ENCODE data around the gene ZNF407. TPM values are rescaled to one million over a fixed set of nuclear protein-coding genes. Genes with fewer than 3 reads are reported as not detected.

ZNF407 gene
- total RNA-seq, 1 experiment from 2014 or later = 7.6 TPM

DNA sequence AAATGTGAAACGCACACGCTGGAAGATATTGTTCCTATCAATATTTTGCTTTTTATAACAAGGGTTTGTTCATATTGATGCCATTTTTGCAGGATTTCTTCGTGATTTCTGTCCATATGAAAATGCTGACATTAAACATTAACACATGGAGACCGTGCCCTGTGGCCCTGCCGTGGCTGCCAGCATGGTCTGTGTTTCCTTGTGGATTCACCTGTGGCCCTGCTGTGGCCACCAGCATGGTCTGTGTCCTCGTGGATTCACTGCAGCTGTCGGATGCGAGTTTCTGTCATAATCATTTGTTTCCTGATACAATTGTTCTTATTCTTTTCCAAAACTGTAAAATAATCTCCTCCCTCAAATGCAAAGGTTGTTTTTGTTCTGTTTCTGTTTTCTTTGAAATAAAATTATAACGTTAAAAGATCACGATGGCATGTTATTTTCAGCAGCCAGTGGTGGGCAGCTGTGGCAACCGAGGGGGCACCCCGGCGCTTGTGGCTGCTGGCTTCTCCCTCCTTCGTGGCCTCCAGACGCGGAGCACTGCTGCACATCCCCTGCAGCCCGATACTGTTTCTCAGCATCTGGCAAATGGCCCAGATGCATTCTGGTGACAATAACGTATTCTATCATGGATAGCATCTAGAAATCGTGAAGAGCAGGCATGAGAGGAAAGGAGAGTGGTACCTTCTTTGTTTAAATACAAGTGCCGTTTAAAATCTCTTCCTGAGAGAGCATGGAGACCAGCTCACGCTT lies 467.8 kb downstream of the ZNF407 start:
- Histone ChIP-seq H4K20me1 (ENCODE audit: insufficient read depth) (no peaks in the 10 kb centered on the region), H3K27ac (ENCODE audit: low read depth, low read length) (no peak overlapping the region), H3K4me1 (ENCODE audit: control insufficient read depth in 1 of 2, insufficient read depth in 2 of 2, low read length in 2 of 2) (peaks cover 4 to 11% of the 10 kb centered on the region in 2 experiments), H3K9ac (ENCODE audit: low read length) (no peak overlapping the region), H3K4me2 (ENCODE audit: low read length) (no peak overlapping the region), H3K79me2 (ENCODE audit: insufficient read depth, low read length) (no peaks in the 10 kb centered on the region), H3K27me3 (ENCODE audit: insufficient read depth, low read length) (no peaks in the 10 kb centered on the region), H3K9me2 (ENCODE audit: insufficient read depth) (no peaks in the 10 kb centered on the region), H2AFZ (ENCODE audit: low read depth, low read length, poor library complexity, severe bottlenecking) (no peak overlapping the region), H3K4me3 (replicated peaks in 1 of 2; ENCODE audit: low read depth in 1 of 2, low read length in 2 of 2) (no peak overlapping the region), H3K9me3 (ENCODE audit: control insufficient read depth in 1 of 2, insufficient read depth in 1 of 2, low read depth in 1 of 2, low read length in 2 of 2) (no peaks in the 10 kb centered on the region), H3K36me3 (ENCODE audit: control insufficient read depth in 1 of 2, insufficient read depth in 2 of 2, low read length in 2 of 2) (no peaks in the 10 kb centered on the region)
- no peak for ATAC-seq
- ChIA-PET RAD21 (ENCODE audit: low non-redundant PET in 1 of 2, low total read pairs in 2 of 2, uncharacterized antibody in 2 of 2, unreplicated experiment in 2 of 2) (no interaction called here), POLR2A (no interaction called here), CTCF (no interaction called here)
- TF ChIP-seq SIN3A (IDR thresholded peaks at IDR 0.05; ENCODE audit: low read depth) = no peak
- TF ChIP-seq, protein P1, sequence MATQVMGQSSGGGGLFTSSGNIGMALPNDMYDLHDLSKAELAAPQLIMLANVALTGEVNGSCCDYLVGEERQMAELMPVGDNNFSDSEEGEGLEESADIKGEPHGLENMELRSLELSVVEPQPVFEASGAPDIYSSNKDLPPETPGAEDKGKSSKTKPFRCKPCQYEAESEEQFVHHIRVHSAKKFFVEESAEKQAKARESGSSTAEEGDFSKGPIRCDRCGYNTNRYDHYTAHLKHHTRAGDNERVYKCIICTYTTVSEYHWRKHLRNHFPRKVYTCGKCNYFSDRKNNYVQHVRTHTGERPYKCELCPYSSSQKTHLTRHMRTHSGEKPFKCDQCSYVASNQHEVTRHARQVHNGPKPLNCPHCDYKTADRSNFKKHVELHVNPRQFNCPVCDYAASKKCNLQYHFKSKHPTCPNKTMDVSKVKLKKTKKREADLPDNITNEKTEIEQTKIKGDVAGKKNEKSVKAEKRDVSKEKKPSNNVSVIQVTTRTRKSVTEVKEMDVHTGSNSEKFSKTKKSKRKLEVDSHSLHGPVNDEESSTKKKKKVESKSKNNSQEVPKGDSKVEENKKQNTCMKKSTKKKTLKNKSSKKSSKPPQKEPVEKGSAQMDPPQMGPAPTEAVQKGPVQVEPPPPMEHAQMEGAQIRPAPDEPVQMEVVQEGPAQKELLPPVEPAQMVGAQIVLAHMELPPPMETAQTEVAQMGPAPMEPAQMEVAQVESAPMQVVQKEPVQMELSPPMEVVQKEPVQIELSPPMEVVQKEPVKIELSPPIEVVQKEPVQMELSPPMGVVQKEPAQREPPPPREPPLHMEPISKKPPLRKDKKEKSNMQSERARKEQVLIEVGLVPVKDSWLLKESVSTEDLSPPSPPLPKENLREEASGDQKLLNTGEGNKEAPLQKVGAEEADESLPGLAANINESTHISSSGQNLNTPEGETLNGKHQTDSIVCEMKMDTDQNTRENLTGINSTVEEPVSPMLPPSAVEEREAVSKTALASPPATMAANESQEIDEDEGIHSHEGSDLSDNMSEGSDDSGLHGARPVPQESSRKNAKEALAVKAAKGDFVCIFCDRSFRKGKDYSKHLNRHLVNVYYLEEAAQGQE (IDR thresholded peaks at IDR 0.05; ENCODE audit: low read depth) = no peak
- no peak for TF ChIP-seq CBX3 (IDR thresholded peaks at IDR 0.05; ENCODE audit: low read depth)
- TF ChIP-seq, protein P2, sequence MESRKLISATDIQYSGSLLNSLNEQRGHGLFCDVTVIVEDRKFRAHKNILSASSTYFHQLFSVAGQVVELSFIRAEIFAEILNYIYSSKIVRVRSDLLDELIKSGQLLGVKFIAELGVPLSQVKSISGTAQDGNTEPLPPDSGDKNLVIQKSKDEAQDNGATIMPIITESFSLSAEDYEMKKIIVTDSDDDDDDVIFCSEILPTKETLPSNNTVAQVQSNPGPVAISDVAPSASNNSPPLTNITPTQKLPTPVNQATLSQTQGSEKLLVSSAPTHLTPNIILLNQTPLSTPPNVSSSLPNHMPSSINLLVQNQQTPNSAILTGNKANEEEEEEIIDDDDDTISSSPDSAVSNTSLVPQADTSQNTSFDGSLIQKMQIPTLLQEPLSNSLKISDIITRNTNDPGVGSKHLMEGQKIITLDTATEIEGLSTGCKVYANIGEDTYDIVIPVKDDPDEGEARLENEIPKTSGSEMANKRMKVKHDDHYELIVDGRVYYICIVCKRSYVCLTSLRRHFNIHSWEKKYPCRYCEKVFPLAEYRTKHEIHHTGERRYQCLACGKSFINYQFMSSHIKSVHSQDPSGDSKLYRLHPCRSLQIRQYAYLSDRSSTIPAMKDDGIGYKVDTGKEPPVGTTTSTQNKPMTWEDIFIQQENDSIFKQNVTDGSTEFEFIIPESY (IDR thresholded peaks at IDR 0.05; ENCODE audit: extremely low read depth, insufficient replicate concordance, low read length) = no peak
- no peak for TF ChIP-seq TCF7L2 (IDR thresholded peaks at IDR 0.05; ENCODE audit: borderline replicate concordance, extremely low read depth, insufficient read depth, insufficient read length)
- TF ChIP-seq SP1 (IDR thresholded peaks at IDR 0.05; ENCODE audit: low read depth) = no peak
- TF ChIP-seq ZNF274 (IDR thresholded peaks at IDR 0.05; ENCODE audit: low read depth, low read length) = no peak
- TF ChIP-seq EGR1 (IDR thresholded peaks at IDR 0.05; ENCODE audit: low read depth) = no peak
- TF ChIP-seq SRF (IDR thresholded peaks at IDR 0.05; ENCODE audit: low read depth) = no peak
- TF ChIP-seq, protein P3, sequence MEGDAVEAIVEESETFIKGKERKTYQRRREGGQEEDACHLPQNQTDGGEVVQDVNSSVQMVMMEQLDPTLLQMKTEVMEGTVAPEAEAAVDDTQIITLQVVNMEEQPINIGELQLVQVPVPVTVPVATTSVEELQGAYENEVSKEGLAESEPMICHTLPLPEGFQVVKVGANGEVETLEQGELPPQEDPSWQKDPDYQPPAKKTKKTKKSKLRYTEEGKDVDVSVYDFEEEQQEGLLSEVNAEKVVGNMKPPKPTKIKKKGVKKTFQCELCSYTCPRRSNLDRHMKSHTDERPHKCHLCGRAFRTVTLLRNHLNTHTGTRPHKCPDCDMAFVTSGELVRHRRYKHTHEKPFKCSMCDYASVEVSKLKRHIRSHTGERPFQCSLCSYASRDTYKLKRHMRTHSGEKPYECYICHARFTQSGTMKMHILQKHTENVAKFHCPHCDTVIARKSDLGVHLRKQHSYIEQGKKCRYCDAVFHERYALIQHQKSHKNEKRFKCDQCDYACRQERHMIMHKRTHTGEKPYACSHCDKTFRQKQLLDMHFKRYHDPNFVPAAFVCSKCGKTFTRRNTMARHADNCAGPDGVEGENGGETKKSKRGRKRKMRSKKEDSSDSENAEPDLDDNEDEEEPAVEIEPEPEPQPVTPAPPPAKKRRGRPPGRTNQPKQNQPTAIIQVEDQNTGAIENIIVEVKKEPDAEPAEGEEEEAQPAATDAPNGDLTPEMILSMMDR (IDR thresholded peaks at IDR 0.05 in 2 of 3, conservative IDR thresholded peaks at IDR 0.05 in 1 of 3; ENCODE audit: borderline replicate concordance in 1 of 3, insufficient read depth in 1 of 3, low read depth in 2 of 3, low read length in 2 of 3) = no peak
- TF ChIP-seq RAD21 (IDR thresholded peaks at IDR 0.05; ENCODE audit: low read depth) = no peak
- no peak for TF ChIP-seq EZH2phosphoT487 (IDR thresholded peaks at IDR 0.05; ENCODE audit: borderline replicate concordance)
- TF ChIP-seq, protein P4, sequence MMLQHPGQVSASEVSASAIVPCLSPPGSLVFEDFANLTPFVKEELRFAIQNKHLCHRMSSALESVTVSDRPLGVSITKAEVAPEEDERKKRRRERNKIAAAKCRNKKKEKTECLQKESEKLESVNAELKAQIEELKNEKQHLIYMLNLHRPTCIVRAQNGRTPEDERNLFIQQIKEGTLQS (IDR thresholded peaks at IDR 0.05) = no peak
- TF ChIP-seq JUND (IDR thresholded peaks at IDR 0.05) = no peak
- no peak for TF ChIP-seq POLR2A (IDR thresholded peaks at IDR 0.05; ENCODE audit: borderline replicate concordance, extremely low read depth, insufficient read depth, insufficient read length)
- no peak for TF ChIP-seq EZH2 (IDR thresholded peaks at IDR 0.05)
- TF ChIP-seq ELF1 (IDR thresholded peaks at IDR 0.05; ENCODE audit: borderline replicate concordance, low read depth) = no peak
- TF ChIP-seq POLR2AphosphoS5 (IDR thresholded peaks at IDR 0.05; ENCODE audit: low read depth, low read length) = no peak
- TF ChIP-seq YY1 (IDR thresholded peaks at IDR 0.05; ENCODE audit: extremely low read depth, insufficient replicate concordance, low read depth, low read length) = no peak
- TF ChIP-seq ZFX (IDR thresholded peaks at IDR 0.05) = no peak
- no peak for DNase-seq (ENCODE audit: low read depth, low spot score)
- BruUV-seq (replicated peaks) = no TSS peak
- intact Hi-C loops (cut with micrococcal nuclease) = no loop called here
